Nucleus accumbens (tissue), 56 donors: ENCODE results near the gene DOCK8.

Source experiments
- DNase-seq, 56 donors: peaks; one replicate each; lab custom pipeline; 2025; lab: John Stamatoyannopoulos, UW

DOCK8 gene

DNA sequence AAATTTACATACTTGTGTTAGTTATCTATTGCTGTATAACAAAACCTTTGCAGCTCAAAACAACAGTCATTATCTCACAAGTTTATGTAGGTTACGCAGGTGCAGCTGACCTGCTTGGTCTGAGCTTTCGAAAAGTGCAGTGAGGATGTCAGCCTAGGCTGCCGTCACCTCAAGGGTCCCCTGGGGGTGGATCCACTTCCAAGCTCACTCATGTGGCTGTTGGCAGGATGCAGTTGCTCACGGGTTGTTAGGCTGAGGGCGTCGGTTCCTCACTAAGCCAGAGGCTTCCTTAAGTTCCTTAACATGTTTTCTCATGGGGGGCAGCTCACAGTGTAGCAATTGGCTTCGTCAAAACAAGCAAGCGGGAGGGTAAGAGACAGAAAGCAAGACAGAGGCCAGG, 139.8 kb downstream of the DOCK8 start:
- DNase-seq = no peak

DNA sequence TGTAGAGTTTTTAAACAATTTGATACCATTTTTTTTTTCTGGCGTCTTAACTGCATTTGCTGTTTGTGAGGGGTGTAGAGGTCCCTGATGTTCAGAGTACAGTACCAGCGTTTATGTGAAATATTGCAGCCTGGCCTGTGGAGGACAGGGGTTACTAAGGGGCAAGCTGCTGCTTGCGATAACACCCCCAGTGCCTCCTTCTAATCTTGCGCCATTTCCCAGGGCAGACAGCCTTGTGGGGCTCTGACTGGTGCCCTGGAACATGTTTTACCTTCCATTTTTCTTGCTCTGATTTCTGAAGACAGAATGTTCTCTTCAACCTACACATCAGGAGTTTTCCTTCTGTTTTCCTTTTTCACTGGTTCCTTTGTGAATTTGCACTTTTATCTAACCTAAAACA, 142.9 kb downstream of the DOCK8 start:
- no peak for DNase-seq

- no peak for DNase-seq
These were observed 148.1 kb downstream of the DOCK8 start for GRCh38 chr9:362561-363273.

DNA sequence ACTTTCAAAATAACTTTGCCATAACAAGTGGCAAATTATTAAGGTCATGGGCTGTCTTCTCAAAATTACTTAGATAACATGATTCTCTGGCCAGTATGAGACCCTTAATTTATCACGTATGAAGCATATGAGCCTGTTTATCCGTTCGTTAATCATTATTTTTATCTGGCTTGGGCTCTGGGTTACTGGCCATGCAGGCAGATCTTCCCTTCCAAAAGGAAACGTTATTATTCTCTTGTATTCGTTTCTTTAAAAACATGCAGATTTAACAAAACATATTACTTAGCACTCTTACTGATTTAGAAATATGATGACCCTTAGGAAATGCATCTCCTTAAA, 148.6 kb downstream of the DOCK8 start:
- DNase-seq = no peak

GRCh38 chr9:365436-365835, 150.8 kb downstream of the DOCK8 start:
- DNase-seq = no peak

DNA sequence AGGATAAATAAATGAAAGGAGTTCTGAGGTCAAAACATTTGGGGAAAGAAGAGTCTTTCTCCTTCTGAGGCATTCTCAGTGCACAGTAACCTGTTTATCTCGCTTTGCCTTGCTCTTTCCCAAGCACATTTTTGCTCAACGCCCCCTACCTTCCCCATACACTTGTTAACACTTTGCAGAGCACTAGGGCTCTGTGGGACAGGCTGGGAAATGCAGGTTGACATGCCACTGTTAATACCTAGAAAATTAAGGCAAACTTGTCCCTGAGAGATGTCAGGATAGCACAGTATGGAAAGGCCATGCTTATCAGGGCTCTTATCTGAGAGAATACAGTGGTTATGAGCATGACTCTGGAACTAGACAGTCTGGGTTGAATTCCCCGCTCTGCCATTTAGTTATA, 152.0 kb downstream of the DOCK8 start:
- no peak for DNase-seq

DNA sequence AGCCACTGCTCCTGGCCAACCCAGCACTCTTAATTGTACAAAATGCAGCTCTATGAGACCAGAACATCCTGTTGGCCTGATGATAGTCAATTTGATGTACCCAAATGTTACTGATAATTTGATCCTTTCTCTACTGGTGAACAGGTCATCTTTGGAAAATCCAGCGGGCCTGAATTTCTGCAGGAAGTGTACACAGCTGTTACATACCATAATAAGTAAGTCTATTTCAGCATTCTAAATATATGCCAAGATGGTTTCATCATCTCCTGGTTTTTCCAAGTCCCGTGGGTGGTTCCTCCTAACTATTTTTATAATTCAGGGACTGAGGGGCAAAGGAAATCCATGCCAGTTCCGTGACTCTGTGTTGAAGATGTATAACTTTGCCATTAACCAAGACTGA, 155.4 kb downstream of the DOCK8 start:
- DNase-seq = no peak

GRCh38 chr9:371349-371748, 156.7 kb downstream of the DOCK8 start:
- no peak for DNase-seq

- DNase-seq = no peak
These were observed 157.5 kb downstream of the DOCK8 start for GRCh38 chr9:372128-372527.

DNA sequence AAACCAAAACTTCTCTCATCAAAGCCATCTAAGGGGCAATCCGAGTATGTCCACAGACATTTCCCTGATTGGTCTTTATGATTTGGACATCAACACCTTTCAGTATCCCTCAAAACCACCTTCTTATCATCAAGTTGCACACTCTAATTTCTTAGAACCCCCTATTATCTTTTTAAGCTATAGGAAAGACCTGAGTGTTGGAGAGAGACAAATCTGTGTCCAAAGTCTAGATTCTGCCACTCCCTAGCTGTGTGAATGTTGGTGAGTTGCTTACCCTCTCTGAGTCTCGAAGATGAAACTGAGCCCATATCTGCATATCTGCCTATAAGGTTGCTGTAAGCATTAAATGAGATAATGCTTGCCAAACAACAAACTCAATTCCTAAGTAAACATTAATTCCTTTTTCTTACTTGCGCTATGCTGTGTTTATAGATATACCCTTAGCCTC, 159.1 kb downstream of the DOCK8 start:
- no peak for DNase-seq

- no peak for DNase-seq
These were observed 160.1 kb downstream of the DOCK8 start for GRCh38 chr9:374736-375135.

GRCh38 chr9:376115-376514, 161.4 kb downstream of the DOCK8 start:
- DNase-seq = no peak

GRCh38 chr9:378263-378662, 163.6 kb downstream of the DOCK8 start:
- no peak for DNase-seq

DNA sequence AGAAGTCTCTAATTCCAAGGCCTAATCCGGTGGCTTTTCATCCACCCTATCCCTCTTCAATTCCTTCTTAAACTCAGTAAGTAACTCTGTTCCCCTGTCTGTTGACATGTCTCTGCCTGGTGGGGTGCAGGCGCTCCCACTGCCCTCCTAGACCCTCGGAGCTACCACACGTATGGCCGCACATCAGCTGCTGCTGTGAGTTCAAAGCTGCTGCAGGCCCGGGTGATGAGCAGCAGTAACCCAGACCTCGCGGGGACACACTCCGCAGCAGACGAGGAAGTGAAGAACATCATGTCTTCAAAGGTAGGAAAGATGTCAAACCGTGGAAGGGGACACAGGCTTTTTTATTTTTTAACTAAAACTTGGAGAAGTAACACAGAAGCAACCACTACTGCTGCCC, 167.7 kb downstream of the DOCK8 start:
- DNase-seq = no peak

- peak in 39 of 56 donors; percentile 1 to 71 (median 20) for DNase-seq
These were observed 171.2 kb downstream of the DOCK8 start for GRCh38 chr9:385818-386398.

DNA sequence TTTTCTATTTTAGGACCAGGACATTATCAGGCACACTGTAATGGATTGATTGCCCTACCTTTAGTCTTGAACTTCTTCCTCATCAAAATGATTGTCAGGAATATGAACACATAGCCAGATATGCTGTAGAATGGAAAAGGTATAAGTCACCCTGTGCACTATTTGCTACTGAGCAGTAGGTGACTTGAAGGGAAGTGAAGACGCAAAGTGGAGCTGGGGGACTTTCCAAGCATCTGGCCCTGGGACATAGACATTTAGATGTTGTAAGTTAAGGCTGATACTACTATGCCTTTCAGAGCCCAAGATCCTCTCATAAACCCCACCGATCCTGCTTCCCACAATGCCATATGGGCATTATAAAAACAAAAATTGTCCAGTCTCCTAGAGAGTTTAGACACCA, 174.5 kb downstream of the DOCK8 start:
- no peak for DNase-seq

DNA sequence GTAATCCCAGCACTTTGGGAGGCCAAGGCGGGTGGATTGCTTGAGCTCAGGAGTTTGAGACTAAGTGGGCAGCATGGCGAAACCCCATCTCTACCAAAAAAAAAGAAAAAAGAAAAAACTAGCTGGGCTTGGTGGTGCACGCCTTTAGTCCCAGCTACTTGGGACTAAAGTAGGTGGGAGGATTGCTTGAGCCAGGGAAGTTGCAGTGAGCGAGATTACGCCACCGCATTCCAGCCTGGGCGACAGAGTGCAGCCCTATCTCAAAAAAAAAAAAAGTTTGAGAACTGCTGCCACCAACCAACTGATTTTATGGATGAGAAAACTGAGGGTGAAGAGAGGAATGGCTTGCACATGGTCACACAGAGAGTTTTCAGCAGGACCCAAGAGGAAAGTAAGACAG, 175.1 kb downstream of the DOCK8 start:
- DNase-seq = no peak

GRCh38 chr9:392077-392804, 177.6 kb downstream of the DOCK8 start:
- no peak for DNase-seq

- peak in 22 of 56 donors; percentile 4 to 72 (median 18) for DNase-seq
These were observed 179.8 kb downstream of the DOCK8 start for GRCh38 chr9:394347-395052.

DNA sequence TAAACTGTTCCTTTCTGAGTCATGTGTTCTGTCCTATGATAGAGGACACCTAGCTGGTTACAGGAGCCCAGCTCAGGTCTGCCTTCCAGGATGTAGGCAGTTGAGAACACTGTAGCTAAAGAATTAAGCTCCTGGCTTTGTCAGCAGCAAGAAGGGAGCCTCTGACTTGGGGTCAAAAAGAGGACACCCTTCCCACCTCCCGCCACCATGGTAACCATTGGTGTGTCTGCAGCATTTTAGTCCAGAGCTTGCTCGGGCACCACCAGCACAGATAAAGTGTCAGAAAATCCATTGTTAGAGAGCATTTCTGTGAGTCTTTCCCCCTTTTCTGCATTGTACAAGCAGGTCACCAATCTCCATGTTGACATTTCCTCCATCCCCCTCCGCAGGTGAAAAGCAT, 181.7 kb downstream of the DOCK8 start:
- DNase-seq = no peak

GRCh38 chr9:398085-398484, 183.4 kb downstream of the DOCK8 start:
- DNase-seq = no peak
